Sigmoid colon (tissue), 4 donors: ENCODE data around the gene TRMT10C.

Experiments used
- POLR2AphosphoS5 ChIP-seq, 4 donors: sonication (generic); formaldehyde crosslinking; IDR thresholded peaks; one replicate each; pipeline ENCODE4 v1.6.1; 2017; ENCODE audit warnings: antibody characterized with exemption in 4 of 4
- TF ChIP-seq, protein P1 (sequence below), 4 experiments: fragments of 450-650 bp in 3 of 4; fragments of 200-600 bp in 1 of 4; IDR thresholded peaks; one replicate each; pipeline ENCODE4 v1.5.1; 2016 to 2019; ENCODE audit warnings: antibody characterized with exemption in 4 of 4, mild to moderate bottlenecking in 3 of 4, moderate library complexity in 2 of 4

DNA sequence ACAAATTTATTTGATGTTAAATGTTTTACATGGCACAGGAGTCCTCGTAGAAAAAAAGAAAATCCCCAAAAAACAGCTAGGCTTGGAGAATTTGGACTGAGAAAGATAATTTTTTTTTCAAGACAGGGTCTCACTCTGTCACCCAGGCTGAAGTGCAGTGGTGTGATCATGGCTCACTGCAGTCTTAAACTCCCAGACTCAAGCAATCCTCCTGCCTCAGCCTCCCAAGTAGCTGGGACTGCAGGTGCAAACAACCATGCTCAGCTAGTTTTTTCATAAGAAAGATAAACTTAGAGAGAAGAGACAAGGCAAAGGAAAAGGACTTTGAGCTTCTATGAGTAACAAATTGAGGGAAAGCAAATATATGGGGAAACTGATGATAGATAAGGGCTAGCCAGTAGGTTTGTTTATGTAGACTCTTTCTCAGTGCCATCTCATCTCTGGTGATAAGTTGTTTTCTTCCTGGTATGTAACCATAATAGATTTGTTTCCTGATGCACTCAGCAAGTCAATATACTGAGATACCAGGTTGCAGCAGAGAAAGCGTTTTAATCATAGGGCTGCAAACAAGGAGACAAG lies 13.1 kb upstream of the TRMT10C start:
- TF ChIP-seq, protein P1, sequence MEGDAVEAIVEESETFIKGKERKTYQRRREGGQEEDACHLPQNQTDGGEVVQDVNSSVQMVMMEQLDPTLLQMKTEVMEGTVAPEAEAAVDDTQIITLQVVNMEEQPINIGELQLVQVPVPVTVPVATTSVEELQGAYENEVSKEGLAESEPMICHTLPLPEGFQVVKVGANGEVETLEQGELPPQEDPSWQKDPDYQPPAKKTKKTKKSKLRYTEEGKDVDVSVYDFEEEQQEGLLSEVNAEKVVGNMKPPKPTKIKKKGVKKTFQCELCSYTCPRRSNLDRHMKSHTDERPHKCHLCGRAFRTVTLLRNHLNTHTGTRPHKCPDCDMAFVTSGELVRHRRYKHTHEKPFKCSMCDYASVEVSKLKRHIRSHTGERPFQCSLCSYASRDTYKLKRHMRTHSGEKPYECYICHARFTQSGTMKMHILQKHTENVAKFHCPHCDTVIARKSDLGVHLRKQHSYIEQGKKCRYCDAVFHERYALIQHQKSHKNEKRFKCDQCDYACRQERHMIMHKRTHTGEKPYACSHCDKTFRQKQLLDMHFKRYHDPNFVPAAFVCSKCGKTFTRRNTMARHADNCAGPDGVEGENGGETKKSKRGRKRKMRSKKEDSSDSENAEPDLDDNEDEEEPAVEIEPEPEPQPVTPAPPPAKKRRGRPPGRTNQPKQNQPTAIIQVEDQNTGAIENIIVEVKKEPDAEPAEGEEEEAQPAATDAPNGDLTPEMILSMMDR (IDR thresholded peaks at IDR 0.05), result no peak
- TF ChIP-seq POLR2AphosphoS5 (IDR thresholded peaks at IDR 0.05), result no peak
